HL-60 (cell line): ENCODE results near the gene ABHD2.

Source experiments
- DNase-seq, 2 experiments: peaks; one replicate each; pipeline ENCODE4 v3.0.0-alpha.2; 2010 to 2020; ENCODE audit warnings: low read depth in 1 of 2, low spot score in 1 of 2
- H3K27ac ChIP-seq: fragments of 250-450 bp; sonication (Bioruptor Pico); replicated peaks from 2 replicates; pipeline ENCODE4 v1.5.1; 2020; ENCODE audit warnings: mild to moderate bottlenecking, moderate library complexity
- H3K27me3 ChIP-seq: fragments of 250-450 bp; sonication (Bioruptor Pico); 2 replicates; pipeline ENCODE4 v1.5.1; 2021; ENCODE audit warnings: mild to moderate bottlenecking, moderate library complexity; ENCODE audit not compliant: insufficient read depth, poor library complexity, severe bottlenecking
- H3K4me3 ChIP-seq: replicated peaks from 2 replicates; pipeline ENCODE4 v1.5.1; 2011; ENCODE audit warnings: mild to moderate bottlenecking, control low read depth, low read length; ENCODE audit not compliant: insufficient read depth
- GABPA ChIP-seq: IDR thresholded peaks from 2 replicates; pipeline ENCODE4 v1.6.1; 2012; ENCODE audit warnings: low read depth
- POLR2AphosphoS5 ChIP-seq: IDR thresholded peaks from 2 replicates; pipeline ENCODE4 v1.6.1; 2012; ENCODE audit warnings: low read depth
- REST ChIP-seq: IDR thresholded peaks from 2 replicates; pipeline ENCODE4 v1.6.1; 2012; ENCODE audit warnings: low read depth; ENCODE audit not compliant: insufficient replicate concordance
- SPI1 ChIP-seq: IDR thresholded peaks from 2 replicates; pipeline ENCODE4 v1.6.1; 2012; ENCODE audit warnings: low read depth, mild to moderate bottlenecking, borderline replicate concordance
- TF ChIP-seq, protein P1 (sequence below): IDR thresholded peaks from one replicate; pipeline ENCODE4 v1.5.1; 2011; ENCODE audit warnings: low read length, control low read depth, inconsistent platforms; ENCODE audit not compliant: insufficient read depth

The ABHD2 gene

DNA sequence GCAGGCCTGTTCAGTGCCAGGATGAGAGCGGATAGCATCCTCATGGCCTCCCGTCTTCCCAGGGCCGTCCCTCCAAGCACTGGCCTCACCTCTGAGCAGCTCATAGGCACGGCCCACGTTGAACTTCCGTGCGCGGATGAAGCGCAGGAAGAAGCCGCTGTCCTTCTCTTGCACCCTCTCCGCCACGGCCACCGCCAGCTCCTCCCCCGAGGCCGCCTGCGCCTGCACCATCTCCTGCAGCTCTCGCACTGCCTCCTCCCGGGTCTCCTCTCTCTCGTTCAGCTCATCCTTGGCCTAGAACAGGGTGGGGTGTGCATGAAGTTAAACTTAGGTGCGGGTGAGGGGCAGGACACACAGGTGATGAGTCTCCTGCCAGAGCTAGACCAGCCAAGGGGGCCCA is 128.8 kb downstream of the ABHD2 start:
- Histone ChIP-seq H3K27me3 (no peaks in the 10 kb centered on the region), H3K27ac (no peak overlapping the region), H3K4me3 (no peak overlapping the region)
- no peak for DNase-seq
- TF ChIP-seq SPI1 (no peak), REST (no peak), GABPA (no peak), POLR2AphosphoS5 (no peak)
- TF ChIP-seq, protein P1, sequence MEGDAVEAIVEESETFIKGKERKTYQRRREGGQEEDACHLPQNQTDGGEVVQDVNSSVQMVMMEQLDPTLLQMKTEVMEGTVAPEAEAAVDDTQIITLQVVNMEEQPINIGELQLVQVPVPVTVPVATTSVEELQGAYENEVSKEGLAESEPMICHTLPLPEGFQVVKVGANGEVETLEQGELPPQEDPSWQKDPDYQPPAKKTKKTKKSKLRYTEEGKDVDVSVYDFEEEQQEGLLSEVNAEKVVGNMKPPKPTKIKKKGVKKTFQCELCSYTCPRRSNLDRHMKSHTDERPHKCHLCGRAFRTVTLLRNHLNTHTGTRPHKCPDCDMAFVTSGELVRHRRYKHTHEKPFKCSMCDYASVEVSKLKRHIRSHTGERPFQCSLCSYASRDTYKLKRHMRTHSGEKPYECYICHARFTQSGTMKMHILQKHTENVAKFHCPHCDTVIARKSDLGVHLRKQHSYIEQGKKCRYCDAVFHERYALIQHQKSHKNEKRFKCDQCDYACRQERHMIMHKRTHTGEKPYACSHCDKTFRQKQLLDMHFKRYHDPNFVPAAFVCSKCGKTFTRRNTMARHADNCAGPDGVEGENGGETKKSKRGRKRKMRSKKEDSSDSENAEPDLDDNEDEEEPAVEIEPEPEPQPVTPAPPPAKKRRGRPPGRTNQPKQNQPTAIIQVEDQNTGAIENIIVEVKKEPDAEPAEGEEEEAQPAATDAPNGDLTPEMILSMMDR = no peak

GRCh38 chr15:89217686-89218376 is 129.6 kb downstream of the ABHD2 start:
- DNase-seq = no peak
- TF ChIP-seq POLR2AphosphoS5 (no peak), SPI1 (no peak), GABPA (no peak), REST (no peak)
- TF ChIP-seq, protein P1 = no peak
- Histone ChIP-seq H3K27ac (no peak overlapping the region), H3K4me3 (no peak overlapping the region), H3K27me3 (no peaks in the 10 kb centered on the region)

- TF ChIP-seq SPI1 = peak; percentile 54; the same call in 1 of the 2 replicates
- no peak for TF ChIP-seq GABPA
- Histone ChIP-seq H3K4me3 (no peak overlapping the region), H3K27ac (no peak overlapping the region), H3K27me3 (no peaks in the 10 kb centered on the region)
- DNase-seq = no peak
Measured at GRCh38 chr15:89218531-89218930, 130.3 kb downstream of the ABHD2 start.

- Histone ChIP-seq H3K27ac (no peak within 1 kb of the TSS), H3K27me3 (no peaks in the 10 kb centered on the region), H3K4me3 (no peak within 1 kb of the TSS)
- no peak for DNase-seq
- TF ChIP-seq REST = no peak
- no peak for TF ChIP-seq GABPA
- TF ChIP-seq, protein P1 = no peak
- TF ChIP-seq SPI1 = no peak
- TF ChIP-seq POLR2AphosphoS5 = no peak
Measured at GRCh38 chr15:89221543-89221942, 133.3 kb downstream of the ABHD2 start, which contains the start of gene RLBP1. TSS of gene RLBP1 (minus strand) at chr15:89221579. CDS start at chr15:89218975, 2,604 bp downstream.
